ENCODE measurements around the gene TARDBP.

TARDBP gene

DNA sequence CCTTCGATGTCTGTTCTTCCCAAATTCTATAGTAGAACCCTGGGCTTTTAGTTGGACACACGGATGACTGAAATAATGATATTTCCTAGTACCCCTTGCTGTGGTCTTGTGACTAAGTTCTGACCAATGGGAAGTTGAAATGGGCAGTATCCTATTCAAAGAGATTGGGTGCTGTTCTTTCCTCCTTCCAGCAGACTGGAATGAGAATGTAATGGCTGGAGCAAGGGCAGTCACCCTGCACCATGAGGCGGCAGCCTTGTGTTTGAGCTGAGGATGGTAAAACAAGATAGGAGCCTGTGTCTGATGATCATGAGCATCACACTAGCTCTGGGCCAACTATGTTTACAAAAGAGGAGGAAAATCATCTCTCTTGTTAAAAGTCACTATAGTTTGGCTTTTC lies 52.5 kb downstream of the TARDBP start:
- TF ChIP-seq, protein P1, sequence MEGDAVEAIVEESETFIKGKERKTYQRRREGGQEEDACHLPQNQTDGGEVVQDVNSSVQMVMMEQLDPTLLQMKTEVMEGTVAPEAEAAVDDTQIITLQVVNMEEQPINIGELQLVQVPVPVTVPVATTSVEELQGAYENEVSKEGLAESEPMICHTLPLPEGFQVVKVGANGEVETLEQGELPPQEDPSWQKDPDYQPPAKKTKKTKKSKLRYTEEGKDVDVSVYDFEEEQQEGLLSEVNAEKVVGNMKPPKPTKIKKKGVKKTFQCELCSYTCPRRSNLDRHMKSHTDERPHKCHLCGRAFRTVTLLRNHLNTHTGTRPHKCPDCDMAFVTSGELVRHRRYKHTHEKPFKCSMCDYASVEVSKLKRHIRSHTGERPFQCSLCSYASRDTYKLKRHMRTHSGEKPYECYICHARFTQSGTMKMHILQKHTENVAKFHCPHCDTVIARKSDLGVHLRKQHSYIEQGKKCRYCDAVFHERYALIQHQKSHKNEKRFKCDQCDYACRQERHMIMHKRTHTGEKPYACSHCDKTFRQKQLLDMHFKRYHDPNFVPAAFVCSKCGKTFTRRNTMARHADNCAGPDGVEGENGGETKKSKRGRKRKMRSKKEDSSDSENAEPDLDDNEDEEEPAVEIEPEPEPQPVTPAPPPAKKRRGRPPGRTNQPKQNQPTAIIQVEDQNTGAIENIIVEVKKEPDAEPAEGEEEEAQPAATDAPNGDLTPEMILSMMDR (IDR thresholded peaks at IDR 0.05; ENCODE audit: low read depth, low read length), result no peak

DNA sequence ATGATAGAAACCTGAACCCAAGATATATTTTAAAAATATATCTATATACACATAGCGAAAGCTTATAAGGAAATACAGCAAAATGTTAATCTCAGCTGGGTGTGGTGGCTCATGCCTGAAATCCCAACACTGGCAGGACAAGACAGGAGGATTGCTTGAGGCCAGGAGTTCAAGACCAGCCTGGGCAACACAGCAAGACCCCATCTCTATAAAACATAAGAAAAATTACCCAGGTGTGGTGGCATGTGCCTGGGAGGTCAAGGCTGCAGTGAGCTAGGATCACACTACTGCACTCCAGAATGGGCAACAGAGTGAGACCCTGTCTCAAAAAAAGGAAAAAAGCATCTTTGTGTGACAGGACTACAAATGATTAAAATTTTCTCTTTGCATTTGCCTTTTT lies 53.3 kb downstream of the TARDBP start:
- TF ChIP-seq, protein P1 (IDR thresholded peaks at IDR 0.05; ENCODE audit: low read depth, low read length), result no peak
- DNase-seq (ENCODE audit: extremely low read depth, low read depth), result no peak

More for the DNA sequence above, 52.5 kb downstream of the TARDBP start:
- DNase-seq (ENCODE audit: extremely low read depth, low read depth), result no peak

DNA sequence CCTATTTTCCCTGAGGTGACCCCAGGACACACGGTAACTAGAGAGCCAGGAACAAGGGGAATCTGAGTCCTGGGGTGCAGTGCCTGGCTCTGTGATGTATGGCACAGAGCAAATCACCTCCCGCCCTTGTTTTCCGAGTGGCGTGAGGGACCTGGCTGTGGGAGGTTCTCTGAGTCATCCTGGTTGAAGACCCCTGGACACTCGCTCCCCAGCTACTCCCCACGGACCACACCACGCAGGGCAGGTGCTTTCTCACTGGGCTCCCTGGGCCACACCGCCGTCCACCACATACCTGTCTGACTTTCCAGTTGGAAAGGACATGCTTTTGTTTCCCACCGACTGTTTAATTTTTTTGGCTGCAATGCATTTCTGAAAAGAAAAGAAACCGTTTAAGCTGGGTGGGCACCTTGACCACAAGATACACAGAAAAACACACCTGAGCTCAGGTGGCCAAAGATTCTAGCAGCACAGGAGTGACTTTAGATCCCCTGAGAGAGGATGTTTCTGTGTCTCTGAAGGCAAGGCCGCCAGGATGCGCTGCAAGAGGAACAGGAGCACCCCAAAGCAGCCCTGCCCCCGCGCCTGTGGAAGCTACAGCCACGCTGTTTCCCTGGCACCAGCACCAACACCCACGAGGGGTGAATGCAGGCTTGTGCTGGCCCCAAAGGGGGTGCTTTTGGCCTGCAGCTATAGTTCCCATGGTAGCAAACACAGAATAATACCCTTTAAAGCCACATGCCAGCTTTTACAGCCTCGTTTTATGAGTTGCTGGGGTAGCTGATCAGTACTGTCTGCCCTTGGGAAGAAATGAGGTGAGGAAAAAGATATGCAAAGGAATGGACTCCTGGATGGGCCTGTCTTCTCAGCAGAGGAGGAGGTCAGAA lies 55.5 kb downstream of the TARDBP start:
- TF ChIP-seq, protein P1 (IDR thresholded peaks at IDR 0.05; ENCODE audit: low read depth, low read length), result no peak
- DNase-seq (ENCODE audit: extremely low read depth, low read depth), result no peak

DNA sequence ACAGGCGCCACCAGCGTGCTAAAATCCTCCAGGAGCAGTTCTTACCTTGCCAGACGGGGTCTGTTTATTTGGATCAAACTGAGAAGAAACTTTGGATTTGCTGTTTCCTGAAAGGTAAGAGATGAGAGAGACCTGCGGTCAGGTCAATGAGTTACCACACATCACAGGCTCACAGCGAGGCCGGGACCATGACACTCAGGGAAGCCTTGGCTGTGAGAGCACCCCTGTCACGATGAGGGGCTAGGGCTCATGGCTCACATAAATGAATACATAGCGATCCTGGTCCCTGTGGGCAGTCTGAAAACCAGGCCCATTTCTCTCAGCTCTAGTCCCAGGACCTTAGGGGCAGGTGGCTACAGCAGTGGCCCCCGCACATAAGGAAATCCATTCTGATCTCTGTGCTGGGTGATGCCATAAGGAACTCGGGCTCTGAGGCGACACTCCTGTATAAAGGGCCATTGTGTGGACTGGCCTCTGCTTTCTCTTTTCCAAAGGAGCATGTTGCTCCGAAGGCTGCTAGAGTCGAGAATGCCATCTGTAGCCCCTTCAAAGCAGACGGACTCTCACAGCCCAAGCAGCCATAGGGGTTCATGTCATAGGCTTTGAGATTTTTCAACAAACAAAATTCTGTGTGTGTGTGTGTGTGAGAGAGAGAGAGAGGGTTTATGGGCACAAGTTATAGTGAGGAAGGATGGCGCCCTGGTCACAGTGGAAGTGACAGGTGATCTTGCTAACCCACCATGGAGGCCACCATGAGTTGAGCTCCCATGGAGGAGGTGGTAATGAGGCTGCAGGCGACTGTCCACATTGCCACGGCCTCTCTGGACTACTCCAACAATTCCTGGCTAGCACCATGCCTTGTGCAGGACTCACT lies 56.4 kb downstream of the TARDBP start:
- TF ChIP-seq, protein P1 (IDR thresholded peaks at IDR 0.05; ENCODE audit: low read depth, low read length), result no peak
- no peak for DNase-seq (ENCODE audit: extremely low read depth, low read depth)

DNA sequence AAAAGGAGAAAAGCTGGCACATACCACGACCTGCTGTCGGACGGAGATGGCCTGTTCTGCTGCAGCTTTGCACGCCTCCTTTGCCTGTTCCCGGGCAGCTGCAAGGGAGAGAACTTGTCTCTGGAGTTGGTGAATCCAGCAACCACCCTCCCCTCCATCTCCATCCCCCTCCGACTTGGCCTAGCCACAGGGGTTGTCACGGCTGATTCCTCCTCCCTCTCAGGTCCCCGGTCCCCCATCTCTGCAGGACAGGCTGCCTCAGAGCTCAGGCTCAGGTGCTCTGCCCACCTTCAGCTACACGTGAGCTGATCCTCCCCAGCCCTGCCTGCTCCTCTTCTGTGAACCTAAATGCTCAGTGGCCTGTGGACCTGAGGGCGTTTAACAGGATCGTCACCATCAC lies 58.4 kb downstream of the TARDBP start:
- DNase-seq (ENCODE audit: extremely low read depth, low read depth), result no peak
- TF ChIP-seq, protein P1 (IDR thresholded peaks at IDR 0.05; ENCODE audit: low read depth, low read length), result no peak

DNA sequence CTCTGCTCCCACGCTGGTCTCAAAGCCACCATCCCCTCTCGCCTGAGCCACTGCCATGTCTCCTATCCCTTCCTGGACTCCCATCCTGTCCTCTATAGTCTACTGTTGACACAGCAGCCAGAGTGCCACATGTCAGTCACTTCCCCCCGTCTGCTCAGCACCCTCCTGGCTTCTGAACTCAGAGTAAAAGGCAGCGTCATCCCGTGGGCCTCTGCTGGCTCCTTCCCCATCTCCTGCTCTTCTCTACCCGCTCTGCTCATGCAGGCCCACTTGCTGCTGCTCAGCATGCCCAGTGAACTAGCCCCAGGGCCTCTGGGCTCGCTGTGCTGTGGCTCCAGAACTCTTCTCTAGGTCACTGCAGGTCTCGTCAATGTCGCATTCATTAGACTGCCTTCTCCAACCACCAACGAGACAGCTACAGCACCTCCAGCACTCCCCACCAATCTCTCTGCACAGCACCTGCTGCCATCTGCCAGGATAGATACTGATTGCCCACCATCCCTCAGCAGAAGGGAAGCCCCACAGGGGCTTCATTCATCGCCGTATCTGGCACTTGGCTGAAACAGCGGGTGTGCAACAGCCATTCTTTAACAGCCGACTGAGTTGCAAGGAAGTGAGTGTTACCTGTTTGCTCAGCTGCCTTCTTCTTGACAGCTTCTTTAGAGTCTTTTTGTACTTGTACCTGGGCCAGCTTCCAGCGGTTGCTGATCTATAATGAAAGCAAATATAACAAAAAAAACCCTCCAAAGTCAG lies 59.2 kb downstream of the TARDBP start:
- TF ChIP-seq, protein P1 (IDR thresholded peaks at IDR 0.05; ENCODE audit: low read depth, low read length), result no peak
- no peak for DNase-seq (ENCODE audit: extremely low read depth, low read depth)

Data from AG09319 (cell line).